ENCODE measurements around the gene C17orf100. TPM values are rescaled to one million over a fixed set of nuclear protein-coding genes. Genes with fewer than 3 reads are reported as not detected.

C17orf100 gene
- total and polyA plus RNA-seq, 10 donors, result 1.1 to 4.7 (median 2.5) TPM

GRCh38 chr17:6668727-6669425, 17.3 kb downstream of the C17orf100 start:
- Histone ChIP-seq H3K27ac (no peak overlapping the region), H3K36me3 (no peaks in the 10 kb centered on the region), H3K4me3 (no peak overlapping the region), H3K4me1 (peaks cover 0 to 9% (median 6%) of the 10 kb centered on the region in 6 donors), H3K27me3 (replicated peaks in 1 of 7) (no peaks in the 10 kb centered on the region), H3K9me3 (no peaks in the 10 kb centered on the region)
- TF ChIP-seq POLR2AphosphoS5 (IDR thresholded peaks at IDR 0.05) (no peak), CTCF (IDR thresholded peaks at IDR 0.05 in 8 of 11, conservative IDR thresholded peaks at IDR 0.05 in 3 of 11) (no peak), POLR2A (IDR thresholded peaks at IDR 0.05) (no peak)
- intact Hi-C loops (cut with DNase I; ENCODE audit: low total_unique reads), result loop anchor here (5.0 to 10.0 kb wide), 2 partner anchors 133 to 336 kb away; no protein-coding TSS in a partner anchor
- DNase-seq, result no peak
- WGBS, 5 donors, result 79 to 88% (median 85%) methylated on average over 14 of the region's 14 CpGs

- TF ChIP-seq POLR2A (IDR thresholded peaks at IDR 0.05) (no peak), CTCF (IDR thresholded peaks at IDR 0.05 in 8 of 11, conservative IDR thresholded peaks at IDR 0.05 in 3 of 11) (no peak), POLR2AphosphoS5 (IDR thresholded peaks at IDR 0.05) (no peak)
- Histone ChIP-seq H3K27me3 (replicated peaks in 1 of 7) (no peaks in the 10 kb centered on the region), H3K36me3 (no peaks in the 10 kb centered on the region), H3K4me1 (peaks cover 0 to 9% (median 6%) of the 10 kb centered on the region in 6 donors), H3K9me3 (no peaks in the 10 kb centered on the region), H3K4me3 (no peak overlapping the region), H3K27ac (no peak overlapping the region)
- intact Hi-C loops (cut with DNase I; ENCODE audit: low total_unique reads), result loop anchor here (5.0 to 10.0 kb wide), 2 partner anchors 133 to 335 kb away; no protein-coding TSS in a partner anchor
- WGBS, 5 donors, result 77 to 89% (median 86%) methylated on average over 10 of the region's 10 CpGs
- no peak for DNase-seq
These were observed 18.1 kb downstream of the C17orf100 start for GRCh38 chr17:6669479-6670212.

- DNase-seq, result no peak
- TF ChIP-seq POLR2A (IDR thresholded peaks at IDR 0.05), result no peak
- TF ChIP-seq CTCF (IDR thresholded peaks at IDR 0.05 in 8 of 11, conservative IDR thresholded peaks at IDR 0.05 in 3 of 11), result no peak
- TF ChIP-seq POLR2AphosphoS5 (IDR thresholded peaks at IDR 0.05), result no peak
- intact Hi-C loops (cut with DNase I; ENCODE audit: low total_unique reads), result no loop called here
- no peak overlapping the region for H3K4me3 ChIP-seq
- no peaks in the 10 kb centered on the region for H3K27me3 ChIP-seq (replicated peaks in 1 of 7)
- H3K36me3 ChIP-seq, result no peaks in the 10 kb centered on the region
- H3K9me3 ChIP-seq, result no peaks in the 10 kb centered on the region
- H3K4me1 ChIP-seq, result peaks cover 0 to 9% (median 6%) of the 10 kb centered on the region in 6 donors
- H3K27ac ChIP-seq, result no peak overlapping the region
- 88 to 94% (median 92%) methylated on average over 8 of the region's 8 CpGs for WGBS, 5 donors
These were observed 19.0 kb downstream of the C17orf100 start for GRCh38 chr17:6670571-6670970.

GRCh38 chr17:6670999-6671398, 19.4 kb downstream of the C17orf100 start:
- no peaks in the 10 kb centered on the region for H3K27me3 ChIP-seq (replicated peaks in 1 of 7)
- peaks cover 0 to 6% (median 4%) of the 10 kb centered on the region in 6 donors for H3K4me1 ChIP-seq
- no peak overlapping the region for H3K4me3 ChIP-seq
- H3K36me3 ChIP-seq, result no peaks in the 10 kb centered on the region
- no peak overlapping the region for H3K27ac ChIP-seq
- no peak for DNase-seq
- H3K9me3 ChIP-seq, result no peaks in the 10 kb centered on the region
- TF ChIP-seq POLR2AphosphoS5 (IDR thresholded peaks at IDR 0.05), result no peak
- TF ChIP-seq POLR2A (IDR thresholded peaks at IDR 0.05), result no peak
- TF ChIP-seq CTCF (IDR thresholded peaks at IDR 0.05 in 8 of 11, conservative IDR thresholded peaks at IDR 0.05 in 3 of 11), result no peak
- intact Hi-C loops (cut with DNase I; ENCODE audit: low total_unique reads), result no loop called here
- WGBS, 5 donors, result 77 to 94% (median 91%) methylated on average over 6 of the region's 6 CpGs

Measured in spleen (tissue), 11 donors.